Hematopoietic multipotent progenitor cell treated with erythropoietin and hydrocortisone succinate and interleukin-3 and kit ligand, for 8 days (in vitro differentiated cells): ENCODE measurements around the gene CLCN6.

Experiments
- DNase-seq: peaks from one replicate; pipeline ENCODE4 v3.0.0-alpha.2; 2015

CLCN6 gene

DNA sequence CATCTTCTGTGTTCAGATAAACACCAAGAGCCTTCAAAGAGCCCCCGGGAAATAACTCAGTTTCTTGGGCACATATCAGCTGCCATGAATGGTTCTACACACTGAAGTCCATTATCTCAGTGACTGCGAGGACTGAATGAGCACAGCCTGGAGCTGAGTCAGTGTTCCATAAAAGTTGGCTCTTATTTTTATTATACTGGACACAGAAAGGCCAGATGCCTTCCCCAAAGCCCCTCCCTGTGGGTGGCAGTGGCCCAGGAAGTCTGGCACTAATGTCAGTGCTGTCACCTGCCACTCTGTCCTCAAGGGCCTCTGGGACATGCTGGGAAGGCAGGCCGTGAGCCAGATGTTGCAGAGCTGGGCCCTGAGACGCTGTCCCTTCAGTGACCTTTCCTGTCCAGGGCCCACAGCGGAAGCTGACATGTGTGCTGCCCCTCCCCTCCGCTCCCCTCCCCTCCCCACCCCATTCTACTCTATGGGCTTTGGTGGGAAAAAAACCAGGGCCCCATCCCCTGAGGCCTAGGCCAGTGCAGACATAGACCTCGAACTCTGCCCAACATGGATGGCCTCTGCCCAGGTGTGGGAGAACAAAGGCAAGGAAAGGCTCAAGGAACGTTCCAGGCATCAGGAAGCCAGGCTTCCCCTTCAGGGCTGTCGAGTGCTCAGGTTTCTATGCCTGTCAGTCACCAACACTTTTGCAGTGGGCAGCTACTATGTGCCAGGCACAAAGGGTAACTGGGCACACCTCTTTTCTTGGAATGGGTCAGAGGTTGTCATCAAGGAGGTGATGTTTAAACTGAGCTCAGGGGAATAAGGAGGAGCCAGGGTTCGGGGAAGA lies 75.1 kb downstream of the CLCN6 start:
- DNase-seq = no peak

DNA sequence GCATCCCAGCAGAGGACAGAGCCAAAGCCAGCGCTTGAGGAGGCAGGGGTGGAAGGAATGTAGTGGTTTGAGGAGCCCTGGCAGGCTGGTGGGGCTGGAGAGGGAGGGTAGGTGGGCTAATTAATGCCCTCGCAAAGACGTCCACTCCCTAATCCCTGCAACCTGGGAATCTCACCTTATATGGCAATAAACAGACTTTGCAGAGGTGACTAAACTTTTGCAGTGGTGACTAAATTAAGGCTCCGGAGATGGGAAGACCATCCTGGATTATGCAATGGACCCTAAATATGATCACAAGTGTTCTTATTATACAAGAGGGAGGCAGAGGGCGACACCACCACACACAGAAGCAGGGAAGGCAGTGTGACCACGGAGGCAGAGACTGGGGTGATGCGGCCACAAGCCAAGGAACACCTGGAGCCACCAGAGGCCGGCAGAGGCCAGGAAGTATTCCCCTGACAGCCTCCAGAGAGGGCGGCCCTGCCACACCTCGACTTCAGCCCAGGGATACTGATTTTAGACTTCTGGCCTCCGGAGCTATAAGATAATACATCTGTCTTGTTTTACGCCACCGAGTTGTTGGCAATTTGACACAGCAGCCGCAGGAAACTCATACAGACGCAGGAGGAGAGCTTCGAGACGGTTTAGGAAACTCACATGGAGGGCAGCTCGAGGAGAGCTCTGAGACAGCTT lies 75.9 kb downstream of the CLCN6 start:
- peak; percentile 44 for DNase-seq

DNA sequence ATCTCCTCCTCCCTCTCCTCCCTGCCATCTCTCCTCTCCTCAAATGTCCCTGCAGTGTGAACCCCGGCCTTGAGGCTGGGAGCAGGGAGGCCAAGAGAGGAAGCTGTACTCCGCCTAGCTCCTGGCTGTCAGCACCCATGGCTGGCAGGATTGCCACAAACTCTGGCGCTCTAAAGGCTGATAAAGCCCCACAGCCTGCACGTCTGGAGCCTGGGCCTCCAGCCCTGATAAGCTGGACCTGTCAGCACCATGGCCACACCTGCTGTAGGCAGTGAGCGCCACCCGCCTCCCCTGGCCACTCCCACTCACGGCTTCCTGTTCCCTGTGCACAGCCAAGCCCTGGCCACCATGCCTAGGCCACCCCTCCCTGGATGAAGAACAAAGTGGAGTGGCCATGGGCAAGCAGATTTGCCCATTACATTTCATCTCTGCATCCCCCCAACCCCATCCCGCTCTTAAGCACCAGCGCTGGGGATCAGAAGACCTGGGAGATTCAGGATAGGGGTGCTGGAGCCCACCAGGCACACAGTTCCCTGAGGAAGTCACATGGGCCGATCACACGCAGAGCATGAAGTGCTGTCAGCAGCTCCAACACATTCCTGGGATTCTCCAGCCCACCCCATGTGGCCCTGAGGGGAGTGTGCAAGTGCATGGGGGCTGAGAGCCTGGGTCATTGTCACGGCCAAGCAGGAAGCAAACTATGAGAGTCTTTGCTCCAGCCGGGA lies 77.0 kb downstream of the CLCN6 start:
- peak; percentile 98 for DNase-seq

DNA sequence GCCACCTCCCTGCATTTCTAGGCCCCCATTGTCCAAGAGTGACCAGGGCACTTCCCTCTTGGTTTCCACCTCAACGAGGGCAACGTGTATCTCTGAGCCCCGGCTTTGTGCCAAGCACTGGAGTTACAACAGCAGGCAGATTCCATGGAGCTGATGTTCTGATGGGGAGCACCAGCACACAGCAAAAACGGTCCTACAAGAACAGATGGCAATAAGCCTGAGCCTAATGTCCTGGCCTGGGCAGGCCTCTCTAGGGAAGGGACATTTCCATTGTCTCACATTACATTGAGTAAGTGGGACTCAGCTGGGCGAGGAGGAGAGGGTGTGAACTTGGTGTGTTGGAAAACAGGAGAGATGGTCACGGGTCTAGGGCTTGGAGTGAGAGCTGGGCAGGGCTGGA lies 79.9 kb downstream of the CLCN6 start:
- DNase-seq = no peak

DNA sequence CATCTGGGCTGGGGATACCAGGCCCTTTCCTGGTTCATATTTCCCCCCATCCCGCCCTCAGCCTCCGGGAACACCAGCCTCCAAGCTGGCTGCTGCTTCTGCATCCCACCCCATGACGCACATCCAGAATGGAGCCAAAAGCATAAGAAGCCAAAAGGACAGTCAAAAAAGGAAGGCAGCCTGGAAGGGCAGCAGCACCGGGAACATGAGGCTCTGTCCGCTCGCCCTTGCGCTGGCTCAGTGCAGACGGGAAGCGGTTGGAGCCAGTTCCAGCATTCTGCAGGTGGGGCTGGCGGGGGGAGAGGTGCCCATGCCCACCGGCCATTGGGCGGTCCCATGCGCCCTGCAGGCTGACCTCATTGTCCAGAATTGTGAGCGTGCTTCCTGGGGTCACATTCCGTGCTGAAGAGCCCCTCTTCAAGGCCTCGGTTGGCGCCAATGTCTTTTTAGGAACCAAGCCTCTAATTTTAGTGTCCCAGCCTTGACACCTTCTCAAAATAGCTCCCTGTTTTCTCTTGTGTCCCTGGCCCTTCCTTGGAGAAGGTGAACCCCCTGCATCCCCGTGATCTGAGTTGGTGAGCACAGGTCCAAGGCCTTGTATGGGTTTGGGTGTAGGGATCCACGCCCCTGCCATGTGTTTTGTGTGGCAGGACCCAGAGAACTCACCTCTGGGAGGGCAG lies 81.1 kb downstream of the CLCN6 start:
- no peak for DNase-seq

DNA sequence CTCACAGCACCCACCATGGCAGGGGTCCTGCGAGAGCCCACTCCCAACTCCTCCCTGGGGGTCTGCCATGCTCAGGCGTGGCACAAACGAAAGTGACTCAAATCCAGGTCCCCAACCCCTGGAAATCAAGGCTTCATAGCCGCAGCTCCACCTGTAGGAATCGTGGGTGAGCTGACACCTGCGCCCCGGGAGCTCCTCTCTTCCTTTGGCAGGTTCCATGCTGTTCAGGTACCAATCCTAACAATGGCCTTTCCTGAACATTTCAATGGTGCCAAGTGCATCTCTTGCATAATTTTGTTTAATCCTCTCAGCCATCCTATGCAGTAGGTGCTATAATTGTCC lies 81.6 kb downstream of the CLCN6 start:
- no peak for DNase-seq

DNA sequence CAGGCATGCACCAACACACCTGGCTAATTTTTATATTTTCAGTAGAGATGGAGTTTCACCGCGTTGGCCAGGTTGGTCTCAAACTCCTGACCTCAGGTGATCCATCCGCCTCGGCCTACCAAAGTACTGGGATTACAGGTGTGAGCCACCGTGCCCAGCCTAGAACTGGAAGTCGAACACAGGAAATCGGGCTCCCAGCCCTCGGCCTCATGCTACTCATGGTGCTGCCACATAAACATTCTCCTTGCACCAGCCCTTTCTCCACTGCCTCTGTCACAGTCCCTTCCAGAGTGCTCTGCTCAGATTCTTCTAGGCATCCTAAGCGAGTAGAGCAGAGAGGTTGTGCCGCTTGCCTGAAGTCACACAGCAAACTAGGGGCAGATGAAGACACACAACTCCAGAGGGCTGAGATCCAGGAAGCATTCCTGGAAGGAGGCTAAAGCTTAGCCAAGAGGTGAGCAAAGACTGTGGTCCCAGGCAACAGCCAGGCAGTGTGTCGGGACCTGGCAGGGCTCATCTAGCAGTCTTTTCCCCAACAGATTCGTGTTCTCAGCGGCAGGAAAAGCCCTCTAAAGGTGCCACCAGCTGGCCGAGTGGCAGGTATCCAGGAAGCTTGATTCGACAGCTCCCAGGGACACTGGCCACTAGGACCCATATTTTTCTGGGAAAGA lies 82.3 kb downstream of the CLCN6 start:
- DNase-seq = no peak

DNA sequence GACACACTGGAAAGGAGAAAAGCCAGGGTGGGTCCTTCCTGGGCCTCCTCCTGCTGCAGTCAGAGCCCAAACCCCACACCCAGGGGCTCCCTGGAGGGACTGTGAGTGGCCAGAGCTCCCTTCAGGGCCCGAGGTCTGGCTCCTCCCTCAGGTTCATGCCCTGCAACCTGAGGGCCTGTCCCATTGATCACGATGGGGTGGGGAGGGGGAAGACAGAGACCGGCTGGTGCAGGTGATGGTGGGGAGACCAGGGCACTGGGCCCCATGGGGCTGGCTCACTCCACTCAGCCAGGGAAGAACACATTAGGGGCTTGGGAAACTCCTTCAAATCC lies 82.9 kb downstream of the CLCN6 start:
- DNase-seq = no peak

DNA sequence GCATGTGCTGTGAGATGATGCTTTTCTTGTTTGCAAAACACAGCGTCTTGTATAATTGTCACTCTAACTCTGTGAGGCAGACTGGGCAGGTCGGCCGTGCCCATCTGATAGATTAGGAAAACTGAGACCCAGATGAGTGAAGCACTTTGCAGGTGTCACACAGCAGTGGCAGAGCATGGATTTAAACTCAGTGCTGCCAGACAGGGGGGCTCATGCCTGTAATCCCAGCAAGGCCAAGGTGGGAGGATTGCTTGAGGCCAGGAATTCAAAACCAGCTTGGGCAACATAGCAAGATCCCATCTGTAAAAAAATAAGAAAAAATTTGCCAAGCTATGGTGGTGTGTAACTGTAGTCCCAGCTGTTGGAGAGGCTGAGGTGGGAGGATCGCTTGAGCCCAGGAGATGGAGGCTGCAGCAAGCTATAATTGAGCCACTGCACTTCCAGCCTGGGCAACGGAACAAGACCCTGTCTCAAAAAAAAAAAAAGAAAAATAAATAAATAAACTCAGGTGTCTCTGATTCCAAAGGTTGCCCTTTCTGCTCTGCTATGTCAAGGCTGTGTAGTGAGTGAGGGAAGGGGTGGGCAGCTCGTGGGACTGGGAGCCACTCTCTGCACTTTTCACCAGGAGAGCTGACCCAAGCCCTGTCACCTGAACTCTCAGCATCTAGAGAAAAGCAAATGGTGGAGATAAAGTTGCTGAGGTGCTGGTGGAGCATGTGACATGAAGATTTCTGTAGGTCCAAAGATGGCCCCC lies 85.6 kb downstream of the CLCN6 start:
- DNase-seq = no peak
